Adrenal gland (tissue), 12 donors: Measurements from ENCODE around the gene FZR1. TPM values are rescaled to one million over a fixed set of nuclear protein-coding genes. Genes with fewer than 3 reads are reported as not detected.

Experiments
- DNase-seq, 7 donors: peaks; one replicate each; pipeline ENCODE4 v3.0.0-alpha.2; 2019 to 2020
- H3K27ac ChIP-seq, 5 donors: fragments of 200-600 bp; sonication (generic) in 4 of 5; 1 replicate in 3 of 5; 2 replicates in 2 of 5; pipeline versions ENCODE4 v1.5.1 to v1.8.0; 2016 to 2020; ENCODE audit warnings: mild to moderate bottlenecking in 1 of 5
- H3K27me3 ChIP-seq: fragments of 200-600 bp; 2 replicates; pipeline ENCODE4 v1.8.0; 2021
- H3K36me3 ChIP-seq, 2 donors: fragments of 200-600 bp; replicated peaks in 1 of 2; 1 replicate in 1 of 2; 2 replicates in 1 of 2; pipeline versions ENCODE4 v1.5.1 to v1.8.0; 2018 to 2022
- H3K4me1 ChIP-seq, 2 donors: fragments of 200-600 bp; replicated peaks in 1 of 2; 1 replicate in 1 of 2; 2 replicates in 1 of 2; pipeline versions ENCODE4 v1.5.1 to v1.8.0; 2018 to 2021
- H3K4me3 ChIP-seq, 4 donors: fragments of 200-600 bp; sonication (generic) in 3 of 4; one replicate each; pipeline ENCODE4 v1.5.1; 2016 to 2018
- H3K9me3 ChIP-seq, 3 donors: fragments of 200-600 bp; sonication (generic) in 1 of 3; replicated peaks in 1 of 3; 1 replicate in 2 of 3; 2 replicates in 1 of 3; pipeline versions ENCODE4 v1.5.1 to v1.8.0; 2016 to 2021
- POLR2A ChIP-seq, 2 donors: fragments of 450-650 bp; IDR thresholded peaks; one replicate each; pipeline ENCODE4 v1.6.1; 2017; ENCODE audit warnings: antibody characterized with exemption in 2 of 2, mild to moderate bottlenecking in 2 of 2, moderate library complexity in 1 of 2
- WGBS, 4 donors: extraction: QIAGEN DNeasy Blood & Tissue Kit in 2 of 4; methylation state at CpG; one replicate each; pipeline versions ENCODE4 v1.1.5 to v1.1.7; 2013 to 2017; 5-methylcytosine and 5-hydroxymethylcytosine counted together
- intact Hi-C, 2 donors: fragments of 100-400 bp; cut with DNase I; formaldehyde crosslinking; loops; one replicate each; pipeline versions ENCODE4 v1.14.1 to v1.15.0; 2022 to 2023
- polyA plus RNA-seq, 3 donors: library from polyadenylated mRNA; stranded (reverse); fragments of 200-250 nt in 2 of 3; fragments of 350-450 nt in 1 of 3; fragmentation: Illumina TruSeq in 1 of 3; extraction: RNeasy Lipid Tissue Mini Kit (QIAGEN cat#74804) in 1 of 3; gene quantifications; one replicate each; pipeline ENCODE4 v1.2.3, GENCODE V29; 2013 to 2014
- total RNA-seq, 9 donors: library from RNA; depleted of rRNA in 4 of 9; stranded (reverse); fragments of >200 nt in 4 of 9; fragments of 120-200 nt in 1 of 9; fragmentation: NEBNext Ultra II Directional in 1 of 9; extraction: Animal tissue kit (Norgen Biotek cat#: 25700) in 1 of 9; gene quantifications; one replicate each; pipeline versions ENCODE4 v1.1.0 to v1.2.4, GENCODE V29; 2013 to 2023
- TF ChIP-seq, protein P1 (sequence below), 6 experiments: fragments of 450-650 bp in 4 of 6; fragments of 200-600 bp in 2 of 6; sonication (generic) in 1 of 6; IDR thresholded peaks; 1 replicate in 5 of 6; 2 replicates in 1 of 6; pipeline versions ENCODE4 v1.5.1 to v1.8.0; 2016 to 2021; ENCODE audit warnings: antibody characterized with exemption in 6 of 6, mild to moderate bottlenecking in 2 of 6, moderate library complexity in 1 of 6
- donor health status: healthy with polysubstance abuse.
- donor health status: Bipolar disorder and iron deficiency.
- donor health status: DM: yes; HTN: yes; CAD: no.
- donor health status: DM: no; HTN: no; CAD: no.
- donor health status: DM: no; HTN: no; CAD: no.
- donor health status: DM: yes; HTN: yes; CAD: no.

Gene FZR1
- total and polyA plus RNA-seq, 12 donors, result 17.9 to 85.0 (median 38.0) TPM

DNA sequence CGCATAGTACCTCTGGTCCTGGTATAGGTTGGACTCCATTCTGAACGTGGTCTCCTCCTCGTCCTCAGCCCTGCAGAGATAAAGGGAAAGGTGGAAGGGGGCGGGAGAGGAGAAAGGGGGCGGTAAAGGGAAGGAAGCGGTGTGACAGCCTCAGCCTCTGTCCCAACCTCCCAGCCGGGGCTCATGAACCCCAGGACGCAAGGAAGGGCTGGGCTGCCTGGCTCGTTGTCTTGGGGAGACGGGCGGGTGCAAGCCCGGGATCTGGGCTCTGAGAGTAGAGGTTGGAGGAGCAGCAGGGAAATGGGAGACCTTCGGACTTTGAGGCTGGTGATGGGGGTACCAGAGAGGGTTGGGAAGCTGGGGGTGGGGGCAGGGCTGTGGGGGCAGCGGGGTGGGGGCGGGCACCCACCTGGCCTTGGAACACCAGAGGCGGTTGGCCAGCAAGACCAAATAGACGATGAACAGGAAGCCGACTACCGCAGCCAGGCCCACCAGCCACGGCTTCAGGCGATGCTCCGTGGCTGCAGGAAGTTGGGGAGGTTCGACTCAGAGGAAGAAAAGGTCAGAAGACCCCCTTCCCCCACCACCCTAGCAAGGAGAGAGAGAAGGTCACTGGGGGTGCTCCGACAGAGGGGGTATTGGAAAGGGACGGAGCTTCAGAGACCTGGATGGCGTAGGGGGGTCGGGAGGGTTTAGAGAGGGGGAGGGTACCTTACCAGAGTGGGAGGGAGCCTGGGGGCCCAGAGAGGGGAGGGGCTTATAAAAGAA lies 27.5 kb upstream of the FZR1 start:
- no peaks in the 10 kb centered on the region for H3K36me3 ChIP-seq
- no peak overlapping the region for H3K27ac ChIP-seq
- intact Hi-C loops, result no loop called here
- H3K4me1 ChIP-seq, result no peaks in the 10 kb centered on the region
- no peak for TF ChIP-seq POLR2A (IDR thresholded peaks at IDR 0.05)
- TF ChIP-seq, protein P1, sequence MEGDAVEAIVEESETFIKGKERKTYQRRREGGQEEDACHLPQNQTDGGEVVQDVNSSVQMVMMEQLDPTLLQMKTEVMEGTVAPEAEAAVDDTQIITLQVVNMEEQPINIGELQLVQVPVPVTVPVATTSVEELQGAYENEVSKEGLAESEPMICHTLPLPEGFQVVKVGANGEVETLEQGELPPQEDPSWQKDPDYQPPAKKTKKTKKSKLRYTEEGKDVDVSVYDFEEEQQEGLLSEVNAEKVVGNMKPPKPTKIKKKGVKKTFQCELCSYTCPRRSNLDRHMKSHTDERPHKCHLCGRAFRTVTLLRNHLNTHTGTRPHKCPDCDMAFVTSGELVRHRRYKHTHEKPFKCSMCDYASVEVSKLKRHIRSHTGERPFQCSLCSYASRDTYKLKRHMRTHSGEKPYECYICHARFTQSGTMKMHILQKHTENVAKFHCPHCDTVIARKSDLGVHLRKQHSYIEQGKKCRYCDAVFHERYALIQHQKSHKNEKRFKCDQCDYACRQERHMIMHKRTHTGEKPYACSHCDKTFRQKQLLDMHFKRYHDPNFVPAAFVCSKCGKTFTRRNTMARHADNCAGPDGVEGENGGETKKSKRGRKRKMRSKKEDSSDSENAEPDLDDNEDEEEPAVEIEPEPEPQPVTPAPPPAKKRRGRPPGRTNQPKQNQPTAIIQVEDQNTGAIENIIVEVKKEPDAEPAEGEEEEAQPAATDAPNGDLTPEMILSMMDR (IDR thresholded peaks at IDR 0.05), result no peak
- no peak for DNase-seq
- no peak overlapping the region for H3K4me3 ChIP-seq
- 26 to 39% (median 28%) methylated on average over 22 to 27 of the region's 27 CpGs for WGBS, 4 donors
- H3K27me3 ChIP-seq, result peaks cover 14% of the 10 kb centered on the region
- no peaks in the 10 kb centered on the region for H3K9me3 ChIP-seq

DNA sequence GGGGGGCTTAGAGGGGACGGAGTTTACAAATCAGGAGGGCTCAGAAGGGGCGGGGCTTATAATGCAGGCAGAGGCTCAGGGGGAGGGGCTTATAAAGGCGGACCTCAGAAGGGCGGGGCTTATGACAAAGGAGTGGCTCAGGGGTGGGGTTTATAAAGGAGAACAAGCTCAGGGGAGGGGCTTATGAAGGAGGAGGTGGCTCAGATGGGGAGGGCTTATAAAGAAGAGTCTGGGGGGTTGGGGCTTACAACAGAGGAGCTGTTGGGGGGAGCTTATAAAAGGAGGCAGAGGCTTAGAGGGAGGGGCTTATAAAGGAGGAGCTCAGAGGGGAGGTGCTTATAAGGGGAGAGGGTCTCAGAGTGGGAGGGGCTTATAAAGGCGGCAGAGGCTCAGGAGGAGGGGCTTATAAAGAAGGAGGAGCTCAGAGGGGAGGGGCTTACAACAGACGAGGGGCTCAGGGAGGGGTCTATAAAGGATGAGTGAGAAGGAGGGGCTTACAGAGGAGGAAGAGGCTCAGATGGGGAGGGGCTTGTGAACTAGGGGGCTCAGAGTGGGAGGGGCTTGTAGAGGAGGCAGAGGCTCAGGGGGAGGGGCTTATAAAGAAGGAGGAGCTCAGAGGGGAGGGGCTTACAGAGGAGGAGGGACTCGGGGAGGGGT lies 26.8 kb upstream of the FZR1 start:
- TF ChIP-seq, protein P1 (IDR thresholded peaks at IDR 0.05), result no peak
- TF ChIP-seq POLR2A (IDR thresholded peaks at IDR 0.05), result no peak
- Histone ChIP-seq H3K27me3 (peaks cover 14% of the 10 kb centered on the region), H3K36me3 (no peaks in the 10 kb centered on the region), H3K4me3 (no peak overlapping the region), H3K4me1 (no peaks in the 10 kb centered on the region), H3K9me3 (no peaks in the 10 kb centered on the region), H3K27ac (no peak overlapping the region)
- intact Hi-C loops, result no loop called here
- 26 to 38% (median 33%) methylated on average over 7 of the region's 7 CpGs for WGBS, 4 donors
- no peak for DNase-seq

DNA sequence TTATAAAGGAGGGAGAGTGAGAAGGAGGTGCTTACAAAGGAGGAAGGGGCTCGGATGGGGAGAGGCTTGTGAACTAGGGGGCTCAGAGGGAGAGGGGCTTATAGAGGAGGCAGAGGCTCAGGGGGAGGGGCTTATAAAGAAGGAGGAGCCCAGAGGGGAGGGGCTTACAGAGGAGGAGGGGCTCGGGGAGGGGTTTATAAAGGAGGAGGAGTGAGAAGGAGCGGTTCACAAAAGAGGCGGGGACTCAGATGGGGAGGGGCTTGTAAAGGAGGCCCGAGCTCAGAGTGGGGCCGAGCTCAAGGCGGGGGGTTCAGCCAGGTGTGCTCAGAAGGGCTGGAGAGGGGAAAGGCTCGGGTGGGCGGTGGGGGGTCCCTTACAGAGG lies 26.3 kb upstream of the FZR1 start:
- intact Hi-C loops, result no loop called here
- Histone ChIP-seq H3K4me1 (no peaks in the 10 kb centered on the region), H3K4me3 (no peak overlapping the region), H3K27ac (no peak overlapping the region), H3K27me3 (peaks cover 14% of the 10 kb centered on the region), H3K36me3 (no peaks in the 10 kb centered on the region), H3K9me3 (no peaks in the 10 kb centered on the region)
- no peak for TF ChIP-seq POLR2A (IDR thresholded peaks at IDR 0.05)
- TF ChIP-seq, protein P1 (IDR thresholded peaks at IDR 0.05), result no peak
- no peak for DNase-seq
- WGBS, 4 donors, result 27 to 52% (median 43%) methylated on average over 9 of the region's 9 CpGs

DNA sequence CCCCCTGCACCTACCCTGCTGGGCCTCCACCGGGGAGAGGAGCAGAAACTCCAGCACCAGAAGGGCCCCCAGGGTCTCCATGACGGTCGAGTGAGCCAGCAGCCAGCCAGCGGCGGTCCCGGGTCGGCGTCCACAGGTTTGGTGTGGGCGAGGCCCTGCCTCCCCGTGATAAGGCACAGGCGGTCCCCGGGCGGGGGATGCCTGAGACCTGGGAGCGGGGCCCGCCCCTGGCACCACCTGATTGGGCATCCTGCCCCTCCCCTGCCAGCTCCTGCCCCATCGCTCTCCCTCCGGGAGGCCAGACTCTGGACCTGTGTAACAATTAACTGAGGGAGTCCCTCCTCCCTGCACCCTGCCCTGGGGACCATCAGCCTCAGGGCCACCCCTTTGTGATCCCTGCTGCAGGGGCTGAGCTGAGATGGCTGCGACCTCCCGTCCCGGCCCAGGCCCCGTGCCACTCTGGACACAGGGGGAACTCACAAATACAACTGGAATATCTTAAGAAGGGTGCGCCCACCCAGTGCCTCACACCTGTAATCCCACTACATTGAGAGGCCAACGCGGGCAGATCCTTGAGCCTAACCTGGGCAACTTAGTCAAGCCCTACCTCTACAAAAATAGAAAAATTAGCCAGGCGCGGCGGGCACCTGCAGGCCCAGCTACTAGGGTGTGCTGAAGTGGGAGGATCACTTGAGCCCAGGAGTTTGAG lies 25.6 kb upstream of the FZR1 start, which contains the start of gene SMIM24:
SMIM24 (minus strand) TSS at position 143 of the 709 bp plus-strand sequence; CDS start at position 81, 62 bp downstream.
- intact Hi-C loops, result no loop called here
- Histone ChIP-seq H3K27me3 (peaks cover 14% of the 10 kb centered on the region), H3K27ac (no peak within 1 kb of the TSS), H3K9me3 (no peaks in the 10 kb centered on the region), H3K4me3 (no peak within 1 kb of the TSS), H3K4me1 (no peaks in the 10 kb centered on the region), H3K36me3 (no peaks in the 10 kb centered on the region)
- 45 to 70% (median 58%) methylated on average over 7 to 27 of the region's 27 CpGs for WGBS, 4 donors
- DNase-seq, result no peak
- TF ChIP-seq POLR2A (IDR thresholded peaks at IDR 0.05), result no peak
- TF ChIP-seq, protein P1 (IDR thresholded peaks at IDR 0.05), result no peak
